Measurements from ENCODE around the gene SMIM1.

Gene SMIM1

DNA sequence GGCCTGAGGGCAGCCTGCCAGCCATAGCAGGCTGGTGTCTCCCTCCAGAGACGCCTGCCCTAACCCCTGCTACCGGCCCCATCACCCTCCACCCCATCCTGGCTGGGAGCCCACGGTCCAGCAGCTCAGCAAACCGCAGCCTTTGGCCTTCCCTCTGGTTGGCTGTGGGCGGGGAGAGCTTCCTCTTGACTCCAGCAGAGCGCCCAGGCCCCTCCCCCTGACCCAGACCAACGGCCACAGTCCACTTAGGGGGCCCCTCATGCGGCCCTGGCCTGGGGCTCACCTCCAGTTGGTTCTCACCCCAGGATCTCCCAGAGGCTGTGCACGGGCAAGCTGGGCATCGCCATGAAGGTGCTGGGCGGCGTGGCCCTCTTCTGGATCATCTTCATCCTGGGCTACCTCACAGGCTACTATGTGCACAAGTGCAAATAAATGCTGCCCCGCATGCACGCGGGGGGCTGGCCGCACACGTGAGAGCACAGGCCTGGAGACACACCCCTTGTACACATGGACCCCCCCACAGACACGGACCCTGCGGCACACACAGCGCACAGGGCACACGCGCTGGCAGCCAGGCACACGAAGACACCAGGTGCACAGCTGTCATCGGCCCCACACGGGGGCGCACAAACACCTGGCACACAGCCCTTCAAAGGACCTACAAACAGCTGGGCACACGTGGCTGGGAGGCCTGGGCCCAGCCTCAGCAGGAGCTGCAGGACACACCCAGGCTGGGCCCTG lies 3.1 kb downstream of the SMIM1 start:
- peak; percentile 51 for DNase-seq (ENCODE audit: low spot score)

GRCh38 chr1:3776231-3776961 lies 3.8 kb downstream of the SMIM1 start:
- DNase-seq (ENCODE audit: low spot score), result no peak
- FAIRE-seq, result no peak

More for the DNA sequence above, 3.1 kb downstream of the SMIM1 start:
- no peak for FAIRE-seq

GRCh38 chr1:3777078-3777547 lies 4.6 kb downstream of the SMIM1 start:
- FAIRE-seq (no peak), DNase-seq (ENCODE audit: low spot score) (no peak)

DNA sequence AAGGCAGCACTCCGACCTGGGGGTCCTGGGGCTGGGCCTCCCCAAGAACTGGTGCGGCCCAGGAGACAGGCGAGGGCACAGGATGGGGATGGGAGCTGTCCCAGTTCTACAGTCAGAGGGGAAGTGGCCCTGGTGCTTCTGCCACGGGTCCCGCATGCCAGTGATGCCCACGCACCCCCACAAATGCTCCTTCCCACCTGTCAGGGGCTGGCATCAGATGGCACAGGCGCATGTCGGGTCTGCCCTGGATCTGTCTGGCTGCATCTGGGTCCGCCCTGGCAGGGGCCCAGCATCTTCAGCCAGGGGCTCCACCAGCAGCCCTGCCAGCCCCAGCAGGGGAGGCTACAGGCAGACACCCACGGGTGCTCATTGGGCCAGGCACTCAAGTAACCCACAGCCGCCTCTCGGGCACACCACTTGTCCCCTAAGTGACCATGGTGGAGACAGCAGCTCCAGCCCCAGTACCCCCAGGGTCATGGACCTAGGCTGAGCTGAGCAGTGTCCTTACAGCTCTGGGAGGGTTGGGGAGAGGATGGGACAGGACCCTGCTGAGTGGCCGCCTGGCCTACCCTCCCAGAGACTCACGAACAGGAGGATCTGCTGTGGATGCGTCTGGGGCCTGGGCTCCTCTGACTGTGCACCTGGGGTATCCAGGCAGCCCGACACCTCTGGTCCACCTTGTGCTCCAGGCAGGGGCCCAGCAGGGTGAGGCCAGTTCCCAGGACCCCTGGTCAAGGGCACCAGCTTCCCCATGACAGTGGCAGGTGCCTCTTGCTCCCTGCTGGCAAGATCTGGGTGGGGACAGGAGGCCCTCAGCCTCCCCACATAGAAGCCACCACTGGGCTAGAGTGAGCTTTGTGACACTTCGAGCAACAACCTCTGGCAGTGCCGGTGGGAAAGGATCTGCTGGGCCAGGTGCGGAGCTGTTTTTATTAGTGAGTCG lies 5.4 kb downstream of the SMIM1 start:
- no peak for DNase-seq (ENCODE audit: low spot score)
- no peak for FAIRE-seq

DNA sequence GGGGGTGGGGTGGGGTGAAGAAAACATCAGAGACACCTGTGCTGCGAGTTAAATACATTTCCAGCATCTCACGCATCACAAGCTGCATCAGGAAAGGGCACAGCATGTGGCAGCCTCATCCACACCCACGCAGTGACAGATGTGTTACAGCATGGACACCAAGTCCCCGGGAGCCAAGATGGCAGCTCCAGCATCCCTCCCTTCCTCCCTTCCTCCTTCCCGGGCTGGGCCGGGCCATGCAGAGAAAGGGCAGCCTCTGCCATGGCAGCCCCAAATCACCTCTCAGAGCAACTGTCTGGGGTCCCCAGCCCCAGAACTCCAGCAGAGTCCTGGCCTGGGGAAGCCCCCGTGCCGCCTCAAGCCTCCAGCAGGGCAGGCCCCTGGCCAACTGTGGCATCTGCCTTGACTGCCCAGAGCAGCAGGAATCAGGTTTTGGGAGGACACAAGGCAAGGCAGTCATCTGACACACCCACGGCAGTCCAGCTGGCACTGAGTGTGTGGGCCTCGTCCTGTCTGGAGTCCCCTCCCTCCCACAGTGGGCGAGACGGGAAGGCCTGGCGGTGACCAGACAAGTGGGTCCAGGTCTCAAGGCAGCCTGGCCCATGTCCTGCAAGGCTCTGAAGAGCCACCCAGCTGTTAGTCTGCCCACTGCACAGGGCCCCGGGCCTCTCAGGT lies 6.2 kb downstream of the SMIM1 start:
- FAIRE-seq (no peak), DNase-seq (ENCODE audit: low spot score) (no peak)

- FAIRE-seq, result no peak
- no peak for DNase-seq (ENCODE audit: low spot score)
Measured at GRCh38 chr1:3779265-3779911, 6.8 kb downstream of the SMIM1 start.

DNA sequence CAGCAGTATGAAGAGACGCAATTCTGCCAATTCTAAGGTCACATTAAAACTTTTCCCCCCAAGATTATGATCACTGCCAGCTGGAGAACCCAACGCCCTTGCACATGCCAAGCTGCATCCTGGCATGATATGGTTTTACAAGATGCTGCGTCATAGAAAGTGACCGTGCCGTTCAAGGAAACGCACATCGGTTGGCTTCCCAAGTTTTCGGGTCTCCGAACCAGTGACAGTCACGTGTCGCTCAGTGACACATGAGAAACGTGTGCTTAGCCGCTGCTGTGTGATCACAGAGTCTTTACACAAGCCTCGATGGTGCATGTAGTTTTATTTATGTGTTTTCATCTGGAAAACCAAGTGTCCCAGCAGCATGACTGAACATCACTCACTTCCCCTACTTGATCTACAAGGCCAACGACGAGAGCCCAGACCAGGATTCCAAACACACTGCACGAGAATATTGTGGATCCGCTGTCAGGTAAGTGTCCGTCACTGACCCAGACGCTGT lies 7.4 kb downstream of the SMIM1 start:
- no peak for FAIRE-seq

GRCh38 chr1:3780901-3781300 lies 8.4 kb downstream of the SMIM1 start:
- no peak for DNase-seq (ENCODE audit: low spot score)

More for the DNA sequence above, 7.4 kb downstream of the SMIM1 start:
- DNase-seq (ENCODE audit: low spot score), result no peak

DNA sequence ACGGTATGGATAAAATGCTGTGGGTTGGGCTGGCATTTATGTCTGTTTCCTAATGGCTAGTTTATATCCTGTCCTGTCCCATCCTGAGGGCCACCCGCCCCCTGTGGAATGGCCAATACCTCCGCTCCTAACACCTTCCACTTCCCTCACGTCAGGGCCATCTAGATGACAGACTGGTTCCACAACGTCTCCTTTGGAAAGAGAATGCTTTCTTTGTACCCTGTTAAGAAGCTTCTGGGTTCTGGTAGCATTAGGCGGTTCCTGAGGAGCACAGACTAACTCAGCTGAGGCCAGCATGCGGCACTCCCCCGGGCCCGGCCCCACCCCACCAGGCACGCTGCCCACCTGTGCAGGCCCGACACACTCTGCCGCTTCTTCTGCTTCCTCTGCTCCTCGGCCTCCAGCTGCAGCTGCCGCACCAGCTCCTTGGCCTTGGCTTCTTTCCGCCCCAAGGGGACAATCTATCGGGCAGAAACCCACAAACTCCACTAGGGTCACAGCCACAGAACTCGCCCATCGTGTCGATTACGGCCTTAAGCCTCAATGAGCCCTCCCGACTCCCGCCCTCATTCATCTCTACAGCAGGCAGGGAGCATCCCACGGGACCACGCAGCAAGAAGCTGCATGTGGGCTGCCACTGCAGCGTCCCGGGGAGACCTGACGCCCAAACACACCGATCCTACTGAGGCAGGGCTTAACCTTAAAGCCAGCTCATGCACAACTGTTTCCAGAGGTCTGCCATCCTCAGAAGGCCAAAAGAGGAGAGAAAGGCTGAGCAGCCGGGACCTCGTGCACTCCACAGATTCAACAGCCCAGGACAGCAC lies 11.3 kb downstream of the SMIM1 start:
- DNase-seq (ENCODE audit: low spot score) (no peak), FAIRE-seq (no peak)

More at GRCh38 chr1:3780901-3781300, 8.4 kb downstream of the SMIM1 start:
- no peak for FAIRE-seq

GRCh38 chr1:3785045-3785444 lies 12.5 kb downstream of the SMIM1 start:
- no peak for FAIRE-seq
- DNase-seq (ENCODE audit: low spot score), result no peak

DNA sequence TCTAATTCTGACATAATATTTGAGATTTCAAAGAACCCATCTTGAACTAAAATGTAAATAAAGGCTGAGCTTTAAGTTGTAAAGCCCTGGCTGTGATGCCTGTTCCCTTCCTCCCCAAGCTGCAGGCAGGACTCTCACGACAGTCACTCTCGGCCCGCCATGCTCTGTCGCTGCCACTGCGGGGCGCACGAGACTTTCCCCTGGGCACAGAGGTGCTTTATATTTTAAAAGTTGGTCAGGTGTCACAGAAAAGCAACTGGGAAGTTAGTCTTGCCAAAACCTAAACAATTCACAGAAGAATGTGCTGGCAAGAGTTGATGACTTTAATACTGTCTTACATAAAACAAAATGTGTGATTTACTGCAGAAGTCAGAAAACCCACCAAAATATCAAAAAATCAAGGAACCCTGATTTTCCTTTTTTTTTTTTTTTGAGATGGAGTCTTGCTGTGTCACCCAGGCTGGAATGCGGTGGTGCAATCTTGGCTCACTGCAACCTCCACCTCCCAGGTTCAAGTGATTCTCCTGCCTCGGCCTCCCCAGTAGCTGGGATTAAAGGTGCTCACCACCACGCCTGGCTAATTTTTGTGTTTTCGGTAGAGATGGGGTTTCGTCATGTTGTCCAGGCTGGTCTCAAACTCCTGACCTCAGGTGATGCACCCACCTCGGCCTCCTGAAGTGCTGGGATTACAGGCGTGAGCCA lies 13.1 kb downstream of the SMIM1 start:
- FAIRE-seq (no peak), DNase-seq (ENCODE audit: low spot score) (no peak)

DNA sequence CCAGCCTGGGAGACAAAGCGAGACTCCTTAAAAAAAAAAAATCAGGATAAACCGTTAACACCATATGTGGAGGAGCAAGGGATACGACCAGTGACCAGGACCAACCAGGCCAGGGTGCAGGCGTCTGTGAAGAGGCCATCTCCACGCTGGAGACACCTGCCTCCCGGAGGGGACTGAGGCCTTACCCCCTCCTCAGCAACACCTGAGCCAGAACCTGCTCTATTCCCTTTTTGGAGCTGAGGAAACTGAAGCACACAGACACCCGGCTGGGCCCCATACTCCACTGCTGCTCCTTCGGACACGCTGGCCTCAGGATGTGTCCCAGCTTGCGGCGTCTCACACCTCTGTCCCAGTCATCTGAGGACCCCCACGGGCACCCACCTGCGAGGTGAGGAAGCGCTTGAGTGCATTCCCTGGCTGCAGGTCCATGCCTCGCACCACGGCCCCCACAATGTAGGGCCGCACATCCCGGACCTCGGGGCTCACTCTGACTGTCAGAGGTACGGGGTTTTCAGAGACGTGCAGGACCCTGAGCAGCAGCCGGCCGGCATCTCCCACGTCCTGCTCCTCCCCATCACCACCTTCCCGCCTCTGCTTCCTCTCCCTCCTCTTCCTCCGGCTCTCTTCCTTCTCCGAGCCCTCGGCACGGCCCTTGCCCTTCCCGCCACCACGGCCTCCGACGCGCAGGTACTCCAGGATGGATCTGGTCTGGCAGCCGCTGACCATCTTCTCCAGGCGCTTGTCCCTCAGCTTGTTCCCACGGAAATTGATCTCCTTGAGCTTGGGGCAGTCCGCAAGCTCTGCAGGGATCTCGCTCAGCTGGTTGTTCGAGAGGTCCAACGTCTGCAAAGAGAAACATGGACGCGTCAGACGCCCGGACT lies 14.2 kb downstream of the SMIM1 start:
- FAIRE-seq (no peak), DNase-seq (ENCODE audit: low spot score) (no peak)

DNA sequence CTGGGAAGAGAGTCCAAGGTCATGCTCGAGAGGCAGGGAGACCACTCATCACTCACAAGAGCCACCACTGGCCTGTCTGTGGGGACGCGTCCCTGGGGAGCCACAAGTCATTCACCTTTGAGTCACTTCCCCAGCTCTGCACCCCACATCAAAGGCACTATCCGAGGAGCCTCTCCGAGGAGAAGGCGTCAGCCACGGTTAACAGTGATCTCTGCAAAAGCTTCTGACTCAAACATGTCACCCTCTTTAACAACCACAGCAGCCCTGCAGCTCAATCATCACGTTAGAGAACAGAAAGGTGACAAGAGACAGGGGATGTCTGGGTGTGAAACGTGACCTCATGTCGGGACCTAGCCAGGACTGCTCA lies 14.8 kb downstream of the SMIM1 start:
- no peak for DNase-seq (ENCODE audit: low spot score)
- FAIRE-seq, result no peak

DNA sequence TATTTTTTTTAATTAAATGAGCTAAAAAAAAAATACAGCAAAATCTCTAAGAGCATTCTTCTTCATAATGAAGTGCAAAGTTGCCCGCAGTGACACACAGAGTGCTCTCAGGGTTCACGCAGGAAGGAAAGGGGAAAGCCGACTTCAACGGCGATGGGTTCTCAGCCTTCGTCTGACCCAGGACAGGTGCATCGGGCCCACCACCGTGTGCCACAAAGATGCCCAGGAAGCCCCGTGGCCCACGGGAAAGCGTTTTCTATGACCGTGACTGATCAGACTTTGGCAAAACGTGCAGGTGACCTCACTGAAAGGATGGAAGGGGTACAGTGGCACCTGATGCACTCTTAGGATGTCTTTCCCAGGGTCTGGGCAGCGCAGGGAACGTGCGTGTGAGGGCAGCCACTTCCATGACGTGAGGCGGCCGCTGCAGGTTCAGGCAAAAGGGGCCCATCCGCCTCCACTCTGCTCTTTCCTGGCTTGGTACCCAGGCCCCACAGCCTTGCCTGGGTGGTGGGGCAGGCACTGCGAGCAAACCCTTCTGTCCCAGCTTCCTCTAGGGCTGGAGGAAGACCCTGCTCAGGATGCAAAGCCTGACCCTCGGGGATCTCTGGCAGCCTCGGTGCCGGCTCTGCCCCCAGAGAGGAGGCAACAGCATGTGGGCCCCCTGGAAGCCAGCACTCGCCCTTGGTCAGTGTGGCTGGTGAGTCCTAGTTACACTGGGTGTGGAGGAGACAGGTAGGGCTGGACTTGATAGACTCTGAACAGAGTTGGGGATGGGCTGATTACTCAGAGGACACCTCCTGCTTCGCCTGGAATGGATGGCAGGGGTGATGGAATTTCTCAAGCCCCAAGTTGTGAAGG lies 15.4 kb downstream of the SMIM1 start:
- no peak for FAIRE-seq

GRCh38 chr1:3788756-3789420 lies 16.3 kb downstream of the SMIM1 start:
- DNase-seq (ENCODE audit: low spot score), result no peak
- FAIRE-seq, result no peak

More for the DNA sequence above, 15.4 kb downstream of the SMIM1 start:
- DNase-seq (ENCODE audit: low spot score), result no peak

Measured in RCC 7860 (cell line).